ENCODE measurements around the gene TRPV5.

The TRPV5 gene

DNA sequence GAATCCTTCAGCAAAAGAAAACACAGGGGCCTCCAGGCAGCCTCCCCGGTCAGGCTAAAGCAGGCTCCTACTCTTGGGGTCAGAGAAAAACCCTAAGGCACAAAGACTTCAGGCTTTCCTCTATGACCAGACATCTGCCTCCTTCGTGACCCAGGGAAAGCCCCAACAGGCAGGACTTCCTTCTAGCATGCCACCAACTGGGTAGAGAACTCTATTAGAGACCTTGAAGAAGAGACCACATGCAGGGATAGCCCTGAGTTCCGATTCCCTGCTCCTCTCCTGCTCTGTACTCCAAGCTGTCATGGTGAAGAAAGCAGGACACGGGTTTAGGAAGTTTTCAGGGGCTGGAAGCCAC, 49.3 kb downstream of the TRPV5 start:
- DNase-seq: no peak

DNA sequence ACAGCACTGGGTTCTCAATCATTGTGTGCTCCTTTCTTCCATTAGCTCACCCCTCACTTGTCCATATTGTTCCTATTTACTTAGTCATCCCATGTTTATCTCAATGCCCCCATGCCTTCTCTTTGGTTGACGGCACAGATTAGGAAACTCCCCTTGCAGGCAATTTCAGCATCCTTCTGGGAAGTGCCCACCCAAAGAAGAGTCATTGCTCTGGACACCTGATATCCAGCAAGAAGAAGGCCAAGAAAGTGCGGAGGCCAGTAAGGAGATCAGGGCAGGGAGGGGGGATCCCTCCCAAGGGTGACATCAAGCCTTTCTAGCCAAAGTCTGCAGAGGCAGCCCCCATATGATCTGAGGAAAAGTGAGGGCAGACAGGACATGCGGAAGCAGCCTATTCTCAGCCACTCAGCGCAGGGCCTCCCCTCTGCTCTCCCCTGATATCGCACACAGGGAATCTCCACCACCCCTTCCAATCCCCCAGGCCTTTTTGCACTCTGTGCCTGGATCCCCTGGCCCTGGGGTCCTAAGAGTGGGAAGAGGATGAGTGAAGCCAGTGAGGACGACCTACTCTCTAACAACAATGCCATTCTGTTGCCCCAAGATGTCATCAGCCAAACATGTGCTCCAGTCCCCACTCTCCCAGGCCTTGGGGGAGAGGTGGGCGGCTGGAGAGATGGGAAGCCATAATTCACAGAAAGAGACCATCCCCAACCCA, 49.8 kb downstream of the TRPV5 start:
- no peak for DNase-seq

DNA sequence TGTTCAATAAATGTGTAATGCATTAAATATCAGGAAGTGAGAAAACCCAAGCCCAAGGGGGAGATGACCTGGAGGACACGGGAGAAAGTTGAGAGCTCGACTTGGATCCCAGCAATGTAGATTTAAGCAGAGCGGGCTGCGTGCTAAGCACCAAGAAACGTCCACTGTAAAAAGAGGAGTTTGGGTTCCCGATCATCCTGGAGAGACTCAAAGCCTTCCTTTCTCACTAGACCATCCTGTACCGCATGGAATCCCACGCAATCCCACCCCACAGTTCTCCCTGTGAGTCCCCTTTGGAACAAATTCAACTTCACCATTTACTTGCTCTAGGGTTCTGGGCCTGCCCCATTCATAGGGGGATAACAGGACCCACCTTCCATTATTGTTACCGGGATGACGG, 50.4 kb downstream of the TRPV5 start:
- no peak for DNase-seq

DNA sequence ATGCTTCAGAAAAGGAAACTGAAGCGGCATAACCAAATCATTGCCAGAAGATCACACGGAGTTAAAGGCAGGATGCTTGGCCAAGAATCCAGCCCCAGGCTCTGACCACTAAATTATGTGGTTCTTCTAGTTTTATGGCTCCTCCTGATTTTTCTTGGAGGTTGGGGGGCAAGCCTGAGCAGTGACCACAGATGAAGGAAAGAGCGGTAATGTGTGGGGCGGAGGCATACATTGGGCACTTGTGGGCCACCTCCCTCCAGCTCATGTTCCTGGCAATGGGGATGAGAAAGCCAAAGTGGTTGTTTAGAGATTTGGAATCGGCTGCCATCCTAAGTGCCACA, 51.2 kb downstream of the TRPV5 start:
- no peak for DNase-seq

DNA sequence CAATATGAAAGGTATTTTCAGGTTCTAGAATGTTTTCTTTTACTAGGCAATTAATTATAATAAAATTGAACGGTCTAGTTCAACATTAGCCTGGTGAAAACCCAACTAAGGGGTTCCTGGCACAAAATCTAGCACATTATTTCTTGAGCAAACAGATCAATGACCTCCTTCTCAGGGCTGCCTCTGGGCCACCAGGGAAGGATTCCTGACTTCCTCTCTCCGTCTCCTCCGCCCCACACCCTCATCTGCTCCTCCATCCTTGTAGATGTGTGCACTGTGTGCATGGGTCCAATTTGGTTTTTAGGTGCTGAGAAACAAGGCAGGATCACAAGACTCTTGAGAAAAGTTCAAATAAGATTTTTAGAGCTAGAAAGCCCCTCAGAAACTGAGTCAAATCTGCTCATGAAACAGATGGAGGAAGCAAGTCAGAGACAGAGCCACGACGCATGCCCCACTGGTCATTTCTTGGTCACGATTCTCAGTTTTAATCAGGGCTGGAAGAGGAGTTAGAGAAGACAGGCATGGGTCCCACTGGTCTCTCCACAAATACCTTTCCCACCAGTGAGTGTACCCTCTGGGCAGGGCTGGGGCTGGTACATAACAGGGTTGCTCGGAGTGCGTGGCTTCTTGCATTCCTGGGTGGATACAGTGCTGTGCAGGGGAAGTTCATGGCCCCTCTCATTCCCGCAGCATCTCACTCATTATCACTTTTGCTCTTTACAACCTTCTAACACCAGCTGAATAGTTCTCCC, 51.8 kb downstream of the TRPV5 start:
- DNase-seq: no peak

DNA sequence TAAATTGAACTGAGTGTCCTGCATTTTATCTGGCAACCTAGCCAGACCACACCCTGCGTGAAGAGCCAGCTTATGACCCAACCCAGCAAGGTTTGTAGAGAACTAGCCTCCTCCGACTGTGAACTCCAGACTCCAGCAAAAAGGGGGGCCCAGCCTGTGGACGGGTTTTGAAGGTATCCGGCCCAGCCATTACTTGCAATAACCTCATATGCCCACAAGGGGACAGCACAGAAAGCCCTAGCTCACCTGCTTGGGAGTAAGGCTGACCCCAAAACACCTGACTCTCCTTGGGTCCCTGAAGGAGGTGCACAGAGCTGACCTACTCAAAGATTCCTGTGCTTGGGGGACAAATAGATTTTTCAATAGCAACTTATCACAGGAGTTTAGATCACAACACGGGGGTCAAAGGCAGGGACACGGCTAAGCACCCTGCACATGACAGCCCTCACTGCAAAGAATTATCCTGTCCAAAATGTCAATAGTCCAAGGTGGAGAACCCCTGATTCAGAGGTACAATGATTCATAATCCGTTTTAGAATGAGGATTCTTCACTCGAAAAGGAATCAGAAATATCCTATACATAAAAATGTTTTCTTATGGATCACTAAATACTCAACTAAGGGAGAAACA, 52.6 kb downstream of the TRPV5 start:
- DNase-seq: peak; percentile 63

DNA sequence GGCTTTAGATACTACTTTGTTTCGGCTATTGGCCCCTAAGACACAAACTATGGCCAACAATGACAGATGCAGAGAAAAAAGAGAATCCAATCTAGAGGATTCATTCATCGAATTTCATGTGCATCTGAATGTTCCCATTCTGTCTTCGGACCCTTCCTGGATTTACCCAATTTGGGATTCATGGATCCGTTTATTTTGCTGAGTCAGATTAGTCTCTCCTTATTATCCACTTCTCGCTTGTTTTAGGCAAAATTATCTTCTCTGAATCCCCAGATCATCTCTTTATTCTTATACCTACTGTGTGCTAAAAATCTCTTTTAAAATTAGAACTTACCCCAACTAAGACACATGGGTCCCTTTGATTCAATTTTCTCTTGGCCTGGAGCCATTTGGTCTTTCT, 54.5 kb downstream of the TRPV5 start:
- no peak for DNase-seq

DNA sequence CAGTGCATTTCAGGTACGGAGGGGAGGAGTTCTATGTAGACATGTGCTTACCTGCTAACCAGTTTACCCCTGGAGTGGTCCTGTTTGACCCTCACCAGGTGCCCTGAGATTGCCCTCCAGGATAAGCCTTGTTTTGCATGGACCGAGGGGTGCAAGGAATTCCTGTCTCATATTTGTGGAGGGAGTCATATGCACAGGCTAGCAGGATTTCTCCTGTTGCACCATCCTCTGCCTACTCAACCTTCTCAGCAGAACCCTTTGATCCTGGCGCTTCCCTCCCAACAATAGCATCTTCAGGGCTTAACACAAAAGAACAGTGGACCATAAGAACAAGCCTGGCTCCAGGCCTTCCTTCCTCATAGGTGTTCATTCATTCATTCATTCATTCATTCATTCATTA, 55.2 kb downstream of the TRPV5 start:
- no peak for DNase-seq

DNA sequence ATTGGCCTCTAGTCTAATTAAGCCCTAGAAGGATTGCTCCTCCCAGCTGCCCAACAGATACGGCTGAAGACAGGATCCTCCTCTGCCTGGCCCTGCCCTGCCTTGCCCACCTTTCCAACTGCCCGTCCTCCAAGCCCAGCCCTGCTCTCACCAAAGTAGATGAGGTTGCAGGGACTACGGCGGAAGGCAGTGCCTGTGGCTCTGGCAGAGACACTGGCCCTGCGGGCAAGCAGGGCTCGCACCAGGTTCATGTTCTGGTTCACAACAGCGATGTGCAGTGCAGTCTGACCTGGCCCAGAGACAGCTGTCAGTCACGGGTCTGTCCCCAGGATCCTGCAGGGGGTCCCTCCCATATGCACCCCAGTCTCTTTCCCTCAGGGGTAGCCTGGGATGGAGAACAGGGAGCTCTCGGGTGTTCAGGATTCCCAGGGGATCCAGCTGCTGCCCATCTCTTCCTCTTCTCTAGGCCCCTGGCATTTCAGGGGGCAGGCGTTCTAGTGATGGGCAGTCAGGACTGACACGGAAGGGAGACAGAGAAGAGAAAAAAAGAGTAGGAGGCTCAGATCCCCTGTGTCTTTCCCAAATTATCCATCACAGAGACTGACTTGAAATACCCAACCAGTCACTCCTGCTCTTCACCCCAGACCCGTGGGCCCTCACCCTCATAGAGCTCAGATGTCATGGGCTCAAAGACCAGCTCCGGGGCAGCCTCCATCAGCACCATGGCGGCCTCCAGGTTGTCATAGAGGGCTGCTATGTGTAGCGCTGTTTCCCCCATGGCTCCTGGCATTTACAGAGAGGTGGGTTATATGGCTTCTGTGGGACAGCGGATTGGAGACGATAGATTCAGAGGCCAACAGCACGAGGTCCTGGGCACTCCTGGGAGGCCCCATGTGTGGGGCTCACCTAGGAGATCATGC, 56.3 kb downstream of the TRPV5 start:
- no peak for DNase-seq

DNA sequence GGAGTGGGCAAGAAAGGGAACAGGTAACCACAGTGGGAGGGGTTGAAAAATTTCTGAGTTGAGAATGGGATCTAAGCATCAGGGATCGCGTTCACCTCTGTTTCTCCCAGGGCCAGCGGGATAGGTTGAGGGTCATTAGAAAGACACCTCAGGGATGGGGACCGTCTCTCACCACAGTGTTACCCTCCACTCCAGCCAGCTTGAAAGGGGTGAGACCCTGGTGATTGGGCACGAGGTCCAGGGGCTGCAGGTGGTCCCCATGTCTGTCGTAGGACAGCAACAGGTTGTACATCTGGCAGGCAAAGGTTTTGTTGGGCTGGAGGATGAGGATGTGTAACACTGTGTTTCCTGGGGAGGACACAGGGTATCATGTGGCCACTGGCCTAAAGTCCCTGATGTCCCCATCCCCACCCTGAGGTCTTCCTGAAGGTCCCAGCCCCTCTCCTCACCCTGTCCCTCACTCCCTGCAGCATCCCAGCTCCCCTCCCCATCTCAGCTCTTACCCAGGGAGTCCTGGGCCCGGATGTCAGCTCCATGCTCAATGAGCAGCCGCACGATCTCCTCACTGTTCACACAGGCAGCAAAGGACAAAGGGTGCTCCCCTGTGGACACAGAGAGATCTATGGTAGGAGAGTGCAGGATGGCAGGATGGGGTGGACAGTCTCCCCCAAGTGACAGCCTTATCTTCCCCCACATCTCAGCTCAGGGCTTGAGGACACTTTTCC, 57.1 kb downstream of the TRPV5 start:
- no peak for DNase-seq

DNA sequence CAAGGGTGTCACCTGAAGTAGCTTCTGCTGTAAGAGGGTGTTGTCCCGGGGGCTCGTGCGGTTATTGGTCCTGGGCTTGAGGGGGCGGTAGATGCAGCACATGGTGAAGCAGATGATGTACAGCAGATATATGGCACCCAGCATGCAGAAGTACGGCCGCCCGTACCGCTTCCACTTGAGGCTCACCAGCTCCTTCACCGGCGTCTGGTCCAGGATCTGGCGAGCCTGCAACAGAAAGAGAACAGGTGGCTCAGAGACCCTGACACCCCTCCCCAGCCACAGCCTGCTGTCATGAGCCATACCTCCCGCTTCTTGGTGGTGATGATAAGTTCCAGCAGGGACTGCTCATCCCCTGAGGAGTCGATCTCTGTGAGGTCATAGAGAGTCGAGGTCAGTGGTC, 58.1 kb downstream of the TRPV5 start:
- DNase-seq: no peak

DNA sequence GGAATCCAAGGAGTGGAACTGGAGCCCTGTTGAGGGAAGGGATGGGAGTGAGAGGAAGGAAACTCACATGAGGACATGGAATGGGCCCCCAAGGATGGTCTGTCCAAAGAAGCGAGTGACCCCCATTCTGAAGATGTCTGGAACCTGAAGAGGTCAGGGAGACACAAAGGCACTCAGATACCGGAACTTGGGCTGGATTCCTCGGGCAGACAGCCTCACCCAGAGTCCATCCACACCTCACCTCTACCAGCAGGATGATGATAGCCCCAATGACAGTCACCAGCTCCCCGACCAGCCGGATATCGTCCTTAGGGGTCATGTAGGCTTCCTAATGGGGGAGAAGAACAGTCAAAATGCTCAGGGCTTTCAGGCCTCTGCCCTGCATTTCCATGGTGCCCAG, 58.7 kb downstream of the TRPV5 start:
- no peak for DNase-seq

DNA sequence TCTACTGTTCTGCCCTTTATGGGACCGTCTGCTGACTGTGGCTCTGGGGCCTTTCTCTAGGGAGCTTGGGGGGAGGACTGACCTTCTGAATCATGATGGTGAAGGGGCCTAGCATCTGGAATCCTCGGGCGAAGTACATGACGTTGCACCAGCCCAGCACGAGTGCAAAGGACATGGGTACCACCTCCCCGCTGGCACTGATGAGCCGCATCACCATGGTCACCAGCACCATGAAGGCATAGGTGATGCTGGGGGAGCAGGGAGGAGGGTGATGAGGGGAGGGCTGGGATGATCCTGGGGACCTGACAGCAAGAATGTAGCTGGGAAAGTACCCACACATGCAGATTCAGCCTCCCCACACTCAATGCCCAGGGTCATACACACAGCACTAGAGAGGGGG, 59.1 kb downstream of the TRPV5 start:
- no peak for DNase-seq

DNA sequence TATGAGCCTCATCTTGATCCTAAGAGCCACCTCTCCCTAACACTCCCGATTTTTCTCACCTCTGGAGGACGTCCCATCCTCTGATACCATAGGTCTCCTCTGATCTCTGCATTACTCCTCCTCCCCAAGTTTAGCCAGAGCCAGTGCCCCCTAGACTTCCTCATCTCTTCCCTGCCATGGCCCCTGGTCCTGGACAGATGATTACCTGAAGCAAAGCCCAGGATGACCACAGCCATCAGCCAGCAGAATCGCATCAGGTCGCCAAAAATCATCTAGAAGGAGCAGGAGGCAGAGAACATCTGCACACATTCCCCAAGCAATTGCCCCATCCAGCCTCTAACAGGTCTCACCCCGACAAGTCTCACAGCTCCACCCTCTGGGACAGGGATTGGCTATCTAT, 59.7 kb downstream of the TRPV5 start:
- no peak for DNase-seq

DNA sequence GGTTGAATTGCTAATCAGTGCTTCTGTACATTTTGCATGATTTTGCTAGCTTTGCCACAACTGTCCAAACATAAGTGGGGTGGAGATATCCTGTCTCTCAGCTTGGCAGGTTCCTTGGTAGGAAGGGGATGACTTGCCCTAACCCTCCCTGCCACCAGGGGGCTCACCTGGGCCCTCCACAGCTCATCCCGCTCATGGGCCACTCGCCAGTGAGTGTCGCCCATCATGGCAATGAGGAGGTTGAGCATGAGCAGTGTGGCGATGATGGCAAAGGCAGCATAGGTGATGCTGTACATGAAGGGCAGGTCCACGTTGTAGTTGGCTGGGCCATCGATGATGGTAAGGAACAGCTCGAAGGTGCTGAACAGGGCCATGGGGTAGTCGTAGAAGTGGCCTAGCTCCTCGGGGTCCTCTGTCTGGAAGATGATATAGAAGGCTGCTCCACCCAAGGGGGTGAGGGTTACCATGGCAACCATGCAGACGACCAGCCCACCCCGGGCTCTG, 60.2 kb downstream of the TRPV5 start:
- DNase-seq: peak; percentile 20

DNA sequence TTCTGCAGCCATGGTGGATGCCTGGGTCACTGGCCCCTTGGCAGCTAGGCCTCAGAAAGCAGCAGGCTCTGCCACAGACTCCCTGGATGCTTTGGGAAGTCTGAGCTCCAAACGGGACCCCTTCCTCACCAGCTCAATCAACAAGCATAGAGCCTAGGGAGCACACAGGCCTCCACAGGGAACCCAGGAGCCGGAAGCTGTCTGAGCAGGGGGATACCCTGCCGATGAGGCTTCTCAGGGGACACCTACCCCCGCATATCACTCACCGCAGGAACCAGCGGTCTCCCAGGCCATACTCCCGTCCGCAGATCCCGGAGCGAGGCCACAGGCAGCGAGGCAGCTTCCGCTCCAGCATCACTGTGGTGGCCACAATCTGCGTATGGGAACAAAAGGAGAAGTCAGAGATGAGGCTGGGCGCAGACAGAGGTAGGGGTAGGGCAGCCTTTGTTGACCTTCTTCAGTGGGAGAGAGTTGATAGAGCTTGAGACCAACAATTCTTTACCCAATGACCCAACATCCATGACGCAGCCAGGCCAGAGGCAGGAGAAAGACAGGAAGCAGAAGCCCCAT, 61.4 kb downstream of the TRPV5 start:
- DNase-seq: no peak

DNA sequence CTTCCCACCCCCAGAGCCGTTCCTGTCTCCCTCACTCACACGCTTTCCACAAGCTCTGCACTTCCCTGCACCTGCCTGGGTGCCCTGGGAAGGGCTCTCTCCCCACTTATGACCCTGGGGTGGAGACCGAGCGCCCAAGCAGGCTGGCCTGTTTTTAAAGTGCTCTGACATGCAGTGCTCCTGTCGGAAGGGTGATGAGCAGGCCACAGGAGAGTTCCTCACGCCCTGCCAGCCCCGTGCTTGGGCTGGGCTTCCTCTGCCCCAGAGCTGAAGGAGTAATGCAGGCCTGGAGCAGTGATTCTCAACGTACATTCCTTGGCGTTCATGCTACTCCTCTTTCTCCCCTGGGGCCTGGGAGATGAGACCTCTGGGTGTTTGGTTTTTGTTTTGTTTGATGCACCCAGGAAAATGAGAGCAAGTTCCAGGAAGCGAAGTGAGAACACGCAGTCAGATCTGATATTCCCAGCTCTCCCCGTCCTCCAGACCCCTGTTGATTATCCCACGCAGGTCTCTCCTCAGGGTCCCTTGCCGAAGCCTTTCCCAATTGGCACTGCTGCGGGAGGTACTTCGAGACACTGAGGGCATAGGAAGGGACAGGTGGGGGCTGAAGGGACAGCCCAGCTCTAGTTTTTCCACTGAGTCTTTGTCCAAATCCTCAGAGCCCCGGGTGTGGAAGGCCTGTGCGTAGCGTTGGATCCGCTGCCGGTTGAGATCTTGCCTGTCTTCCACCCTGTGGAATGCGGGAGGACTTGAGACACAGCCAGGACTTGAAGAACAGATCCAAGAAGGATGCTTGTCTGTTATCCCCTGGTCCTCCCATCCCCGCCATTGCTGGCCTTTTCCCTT, 62.1 kb downstream of the TRPV5 start:
- DNase-seq: no peak

DNA sequence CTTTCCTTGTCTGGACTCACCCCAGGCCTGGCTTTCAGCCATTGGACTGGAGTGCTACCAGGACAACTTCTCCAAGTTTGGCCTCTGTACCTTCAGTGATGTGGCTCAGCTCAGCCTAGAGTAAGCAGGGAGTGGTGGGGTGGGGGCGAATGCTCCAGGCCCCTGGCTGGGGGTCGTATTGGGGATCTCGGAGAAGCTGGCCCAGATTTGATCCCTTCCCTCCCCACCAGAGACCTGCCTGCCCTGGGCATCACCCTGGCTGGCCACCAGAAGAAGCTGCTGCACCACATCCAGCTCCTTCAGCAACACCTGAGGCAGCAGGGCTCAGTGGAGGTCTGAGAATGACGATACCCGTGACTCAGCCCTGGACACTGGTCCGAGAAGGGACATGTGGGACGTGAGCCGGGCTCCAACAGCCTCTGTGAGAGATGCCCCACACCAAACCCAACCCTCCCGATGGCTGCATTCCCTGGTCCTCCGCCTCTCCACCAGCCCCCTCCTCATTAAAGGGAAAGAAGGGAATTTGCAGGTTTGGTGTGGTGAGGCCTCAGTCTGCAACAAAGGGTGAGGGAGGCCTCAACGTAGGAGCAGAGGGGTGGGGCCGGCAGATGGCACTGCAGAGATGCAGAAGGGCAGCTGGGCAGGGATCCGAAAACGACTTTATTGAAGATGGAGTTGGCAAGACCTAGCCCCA, 62.8 kb downstream of the TRPV5 start:
- no peak for DNase-seq

DNA sequence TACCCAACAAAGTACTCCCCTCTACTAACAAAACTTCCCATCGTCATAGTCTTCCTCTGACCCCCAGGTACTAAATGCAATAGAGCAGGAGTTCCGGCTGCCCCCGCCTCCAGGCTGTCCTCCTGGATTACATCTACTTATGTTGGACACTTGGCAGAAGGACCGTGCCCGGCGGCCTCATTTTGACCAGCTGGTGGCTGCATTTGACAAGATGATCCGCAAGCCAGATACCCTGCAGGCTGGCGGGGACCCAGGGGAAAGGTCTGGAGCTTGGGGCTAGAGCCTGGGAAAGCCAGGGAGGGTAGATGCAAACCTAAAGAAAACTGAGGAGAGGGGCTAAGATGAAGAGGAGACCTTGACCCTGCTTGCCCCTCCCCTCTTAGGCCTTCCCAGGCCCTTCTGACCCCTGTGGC, 63.4 kb downstream of the TRPV5 start:
- DNase-seq: no peak

DNA sequence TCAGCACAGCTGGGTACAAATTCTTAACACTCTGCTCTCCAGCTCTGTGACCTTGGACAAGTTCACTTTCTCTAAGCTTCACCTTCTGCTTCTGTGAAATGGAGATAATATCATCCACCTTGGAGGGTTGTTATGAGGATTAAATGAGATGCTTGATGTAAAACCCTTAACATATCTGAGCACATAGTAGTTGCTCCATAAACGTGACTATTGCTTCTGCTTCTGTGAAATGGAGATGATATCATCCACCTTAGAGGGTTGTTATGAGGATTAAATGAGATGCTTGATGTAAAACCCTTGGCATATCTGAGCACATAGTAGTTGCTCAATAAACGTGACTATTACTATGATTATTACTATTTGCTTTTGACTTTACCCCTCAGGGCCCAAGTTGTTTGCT, 64.1 kb downstream of the TRPV5 start:
- no peak for DNase-seq

Data from CD4-positive, alpha-beta T cell treated with Interleukin-12 subunit alpha and Interleukin-12 subunit beta, for 1 hour (primary cell).